K562 (cell line): ENCODE measurements around the gene CENPN. TPM values are rescaled to one million over a fixed set of nuclear protein-coding genes. Genes with fewer than 3 reads are reported as not detected.

ENCODE experiments used
- ADNP ChIP-seq: fragments of 200-800 bp; sonication (Bioruptor generic); IDR thresholded peaks from 2 replicates; pipeline ENCODE4 v1.6.1; 2016; ENCODE audit warnings: missing genetic modification characterization, missing compliant biosample characterization
- ATF7 ChIP-seq: fragments of 450-650 bp; IDR thresholded peaks from 2 replicates; pipeline ENCODE4 v1.7.1; 2014; ENCODE audit warnings: mild to moderate bottlenecking, moderate library complexity
- E2F6 ChIP-seq, 2 experiments: IDR thresholded peaks; 2 replicates each; pipeline ENCODE4 v1.6.1; 2011; ENCODE audit warnings: borderline replicate concordance in 1 of 2, control low read depth in 1 of 2, low read depth in 1 of 2, low read length in 1 of 2, mild to moderate bottlenecking in 1 of 2, mixed read lengths in 1 of 2, moderate library complexity in 1 of 2; ENCODE audit not compliant: insufficient read depth in 1 of 2, insufficient read length in 1 of 2, poor library complexity in 1 of 2, severe bottlenecking in 1 of 2; ENCODE audit errors: extremely low read depth in 1 of 2
- FOSL1 ChIP-seq: fragments of 200-800 bp; sonication (Bioruptor generic); conservative IDR thresholded peaks from 2 replicates; pipeline ENCODE4 v1.6.1; 2016; ENCODE audit warnings: missing genetic modification characterization, missing compliant biosample characterization
- HES1 ChIP-seq: fragments of 450-650 bp; IDR thresholded peaks from 2 replicates; pipeline ENCODE4 v1.6.1; 2016; ENCODE audit warnings: low read depth, mild to moderate bottlenecking, moderate library complexity
- MTA1 ChIP-seq: fragments of 450-650 bp; IDR thresholded peaks from 2 replicates; pipeline ENCODE4 v1.6.1; 2017; ENCODE audit warnings: borderline replicate concordance
- NCOA4 ChIP-seq: fragments of 450-650 bp; IDR thresholded peaks from 2 replicates; pipeline ENCODE4 v1.6.1; 2018; ENCODE audit warnings: mild to moderate bottlenecking; ENCODE audit not compliant: partially characterized antibody
- RBM14 ChIP-seq: fragments of 200-400 bp; formaldehyde crosslinking; IDR thresholded peaks from 2 replicates; pipeline ENCODE4 v1.6.1; 2018; ENCODE audit warnings: low read depth, mild to moderate bottlenecking, low read length, moderate library complexity, borderline replicate concordance; ENCODE audit not compliant: insufficient read depth
- RCOR1 ChIP-seq, 2 experiments: IDR thresholded peaks; 2 replicates each; pipeline ENCODE4 v1.6.1; 2012; ENCODE audit warnings: low read depth in 2 of 2, low read length in 2 of 2, borderline replicate concordance in 1 of 2, improper control_type of control experiment in 1 of 2
- SAP30 ChIP-seq: fragments of 200-600 bp; sonication (generic); IDR thresholded peaks from 2 replicates; pipeline ENCODE4 v1.6.1; 2012; ENCODE audit warnings: borderline replicate concordance, low read depth, mild to moderate bottlenecking, moderate library complexity, low read length, control low read depth, inconsistent platforms; ENCODE audit not compliant: insufficient read depth, poor library complexity, severe bottlenecking
- STAG1 ChIP-seq: sonication (generic); formaldehyde crosslinking; IDR thresholded peaks from 2 replicates; pipeline ENCODE4 v1.5.0; 2020; ENCODE audit warnings: missing genetic modification reagents, borderline replicate concordance
- ZBTB40 ChIP-seq, 2 experiments: fragments of 450-650 bp in 1 of 2; sonication (generic) in 1 of 2; formaldehyde crosslinking in 1 of 2; IDR thresholded peaks; 2 replicates each; pipeline versions ENCODE4 v1.7.1 to v1.9.0; 2016 to 2022; ENCODE audit warnings: inconsistent platforms in 1 of 2, mild to moderate bottlenecking in 1 of 2, missing genetic modification reagents in 1 of 2
- ZNF347 ChIP-seq: fragments of 450-650 bp; formaldehyde crosslinking; IDR thresholded peaks from 2 replicates; pipeline ENCODE4 v1.4.0; 2020; ENCODE audit warnings: low read depth, mild to moderate bottlenecking, moderate library complexity
- polyA plus RNA-seq, 8 experiments: library from polyadenylated mRNA; depleted of rRNA in 4 of 8; stranded (reverse) in 5 of 8; unstranded in 3 of 8; fragments of >200 nt; fragmentation: Nextera tagmentation in 2 of 8; fragmentation: Illumina TruSeq in 1 of 8; extraction: Ambion mirVana in 2 of 8; extraction: Trizol in 1 of 8; gene quantifications; 2 replicates each; pipeline versions ENCODE4 v1.2.1 to v1.2.3, GENCODE V29; 2011 to 2014; ENCODE audit warnings: inconsistent platforms in 1 of 8, missing spikeins in 1 of 8
- total RNA-seq, 7 experiments: library from RNA; depleted of rRNA in 6 of 7; stranded (reverse); fragments of >200 nt in 6 of 7; fragmentation: Illumina TruSeq in 2 of 7; extraction: Trizol in 2 of 7; gene quantifications; 2 replicates each; pipeline versions ENCODE4 v1.2.1 to v1.2.3, GENCODE V29; 2011 to 2021; ENCODE audit warnings: low replicate concordance in 1 of 7

CENPN gene
- total and polyA plus RNA-seq, 9 of the 15 experiments (the other 6 are each of a cell fraction or from before 2014, with no cell fraction given) = 92.3 to 384 (median 140) TPM

- no peak for TF ChIP-seq ADNP (tag)
- TF ChIP-seq HES1 = no peak
- peak; percentile 94 for TF ChIP-seq ATF7
- TF ChIP-seq SAP30 = peak; percentile 98
- peak; percentile 16 to 33; a peak in 1 of 4 replicates for TF ChIP-seq RCOR1 (IDR thresholded peaks at IDR 0.05; ENCODE audit: borderline replicate concordance in 1 of 2, low read depth in 2 of 2, low read length in 2 of 2)
- TF ChIP-seq RBM14 = 0 out of 2 replicates have a peak, but pooled peaks have one; percentile 67
- no peak for TF ChIP-seq ZNF347 (CRISPR knock-in tag)
- TF ChIP-seq MTA1 = no peak
- no peak for TF ChIP-seq STAG1
- TF ChIP-seq FOSL1 (tag) = peak; percentile 42; the same call in 1 of the 2 replicates
- TF ChIP-seq E2F6 (IDR thresholded peaks at IDR 0.05; ENCODE audit: borderline replicate concordance in 1 of 2, extremely low read depth in 1 of 2, insufficient read depth in 1 of 2, insufficient read length in 1 of 2, low read depth in 1 of 2, low read length in 1 of 2, poor library complexity in 1 of 2, severe bottlenecking in 1 of 2) = peak in 1 of 2 experiments; percentile 34
- TF ChIP-seq NCOA4 = no peak
- peak; percentile 97 for TF ChIP-seq ZBTB40 (IDR thresholded peaks at IDR 0.05)
- no peak for TF ChIP-seq ZBTB40 (CRISPR knock-in tag; IDR thresholded peaks at IDR 0.05)
These were observed 70.3 kb downstream of the CENPN start, which contains the start of gene C16orf46 (continued) for GRCh38 chr16:81077076-81077940.
